DMS53 (cell line): Measurements from ENCODE around the gene MANSC4.
"Not testable (repeated sequence)": the region's sequence is repeated elsewhere in the genome, so short reads cannot be mapped to it uniquely, and the experiment has no call there.

Experiments used
- DNase-seq: peaks from one replicate; lab custom pipeline; 2025; lab: John Stamatoyannopoulos, UW

Gene MANSC4

DNA sequence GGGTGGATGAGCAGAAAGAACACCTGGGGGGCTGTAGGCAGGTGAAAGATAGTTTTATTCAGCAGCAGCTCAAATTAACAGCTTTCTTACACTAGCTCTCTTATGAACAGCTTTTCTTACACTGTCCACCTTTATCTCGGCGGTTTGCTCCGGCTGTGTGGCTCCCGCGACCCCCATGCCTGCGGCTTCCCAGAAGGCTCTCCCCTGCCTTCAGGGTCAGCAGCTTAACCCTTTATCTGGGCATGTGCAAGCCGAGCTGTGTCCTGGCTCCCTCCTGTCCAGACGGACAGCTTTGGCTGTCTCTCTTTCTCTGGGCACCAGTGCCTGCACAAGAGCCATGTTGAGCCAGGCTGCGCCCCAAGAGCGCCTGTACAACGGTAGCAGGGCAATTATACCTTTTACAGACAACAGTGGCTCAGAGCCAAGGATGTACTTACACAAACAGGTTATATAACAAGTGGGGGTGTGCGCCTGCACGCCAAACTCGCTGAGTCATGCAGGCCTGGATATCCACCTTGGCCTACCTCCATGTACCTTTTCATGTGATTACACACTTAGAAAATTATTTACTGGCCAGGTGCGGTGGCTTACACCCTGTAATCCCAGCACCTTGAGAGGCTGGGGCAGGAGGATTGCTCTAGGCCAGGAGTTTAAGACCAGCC is 28.5 kb downstream of the MANSC4 start:
- DNase-seq: peak; percentile 100

DNA sequence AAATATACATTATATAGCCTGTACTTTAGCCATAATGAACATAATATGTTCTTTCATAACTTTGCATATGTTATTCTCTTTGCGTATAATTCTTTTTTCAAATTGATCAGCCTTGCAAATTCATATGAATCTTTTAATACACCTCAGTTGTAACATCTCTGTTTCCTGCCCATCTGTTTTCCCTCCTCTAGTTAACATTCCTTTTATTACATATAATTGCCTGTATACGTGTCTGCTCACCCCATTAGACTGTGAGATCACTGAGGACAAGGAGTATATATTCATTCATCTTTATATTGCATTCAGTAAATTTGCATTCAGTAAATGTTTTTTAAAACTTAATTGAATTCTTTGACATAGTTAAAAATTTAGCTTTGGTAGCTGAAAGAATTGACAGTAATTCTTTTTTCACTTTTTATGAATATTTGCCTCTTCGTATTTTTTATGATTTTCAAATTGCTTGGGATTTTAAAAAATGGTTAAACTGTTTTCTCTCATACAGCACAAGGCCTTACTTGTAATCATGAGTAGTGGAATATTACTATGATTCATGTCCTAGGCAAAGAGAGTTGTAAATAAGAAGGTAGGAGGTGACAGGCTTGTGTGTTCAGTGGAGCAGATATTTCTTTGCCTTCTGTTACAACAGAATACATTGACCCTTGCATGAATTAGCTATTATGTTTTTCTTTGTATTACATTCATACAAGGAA is 32.8 kb downstream of the MANSC4 start:
- DNase-seq: peak; percentile 67

DNA sequence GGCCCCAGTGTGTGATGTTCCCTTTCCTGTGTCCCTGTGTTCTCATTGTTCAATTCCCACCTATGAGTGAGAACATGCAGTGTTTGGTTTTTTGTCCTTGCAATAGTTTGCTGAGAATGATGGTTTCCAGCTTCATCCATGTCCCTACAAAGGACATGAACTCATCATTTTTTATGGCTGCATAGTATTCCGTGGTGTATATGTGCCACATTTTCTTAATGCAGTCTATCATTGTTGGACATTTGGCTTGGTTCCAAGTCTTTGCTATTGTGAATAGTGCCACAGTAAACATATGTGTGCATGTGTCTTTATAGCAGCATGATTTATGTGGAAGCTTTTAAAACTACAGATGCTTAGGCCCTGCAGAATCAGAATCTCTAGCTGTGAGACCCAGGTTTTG is 34.3 kb downstream of the MANSC4 start:
- not testable (repeated sequence) for DNase-seq

DNA sequence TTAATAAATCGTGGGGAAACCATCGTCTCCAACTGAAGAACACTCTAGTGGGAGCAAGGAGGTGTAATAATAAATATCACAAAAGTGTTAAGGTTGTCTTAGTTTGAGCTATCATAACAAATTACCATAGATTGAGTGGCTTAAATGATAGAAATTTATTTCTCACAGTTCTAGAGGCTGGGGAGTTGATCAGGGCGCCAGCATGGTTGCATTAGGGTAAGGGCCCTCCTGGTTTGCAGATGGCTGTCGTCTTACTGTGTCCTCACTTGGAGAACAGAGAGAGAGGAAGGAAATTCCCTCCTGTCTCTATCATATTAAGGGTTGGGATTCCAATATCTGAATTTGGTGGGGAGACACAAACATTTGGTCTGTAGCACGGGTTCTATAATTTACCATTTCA is 36.4 kb downstream of the MANSC4 start:
- no peak for DNase-seq

DNA sequence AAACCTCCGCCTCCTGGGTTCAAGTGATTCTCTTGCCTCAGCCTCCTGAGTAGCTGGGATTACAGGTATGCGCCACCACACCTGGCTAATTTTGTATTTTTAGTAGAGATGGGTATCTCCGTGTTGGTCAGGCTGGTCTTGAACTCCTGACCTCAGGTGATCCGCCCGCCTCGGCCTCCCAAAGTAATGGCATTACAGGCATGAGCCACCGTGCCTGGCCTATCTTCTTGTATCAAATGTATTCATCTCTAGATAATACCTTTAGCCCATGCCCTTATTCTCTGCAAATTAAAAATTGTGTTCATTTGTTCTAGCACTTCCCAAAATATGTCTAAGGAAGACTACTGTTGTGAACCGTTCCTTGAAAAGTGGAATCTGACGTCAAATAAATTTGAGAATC is 45.7 kb downstream of the MANSC4 start:
- DNase-seq: not testable (repeated sequence)

DNA sequence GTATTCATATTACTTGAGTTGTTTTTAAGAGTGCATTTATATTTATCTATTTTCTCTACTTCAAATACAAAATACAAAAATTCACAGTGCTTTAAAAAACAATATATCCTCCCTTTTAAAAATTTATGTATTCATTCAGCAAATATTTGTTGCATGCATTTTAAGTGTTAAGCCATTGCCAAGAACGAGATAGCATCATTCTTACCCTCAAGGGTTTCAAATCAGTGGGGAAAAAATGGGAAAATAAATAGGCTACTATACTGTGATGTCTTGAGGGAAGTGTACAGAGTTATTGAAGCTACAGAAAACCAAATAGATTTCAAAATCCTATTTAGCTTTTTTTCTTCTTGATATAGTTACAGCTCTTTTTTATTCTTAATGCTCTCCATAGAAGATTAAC is 46.2 kb downstream of the MANSC4 start:
- DNase-seq: no peak

DNA sequence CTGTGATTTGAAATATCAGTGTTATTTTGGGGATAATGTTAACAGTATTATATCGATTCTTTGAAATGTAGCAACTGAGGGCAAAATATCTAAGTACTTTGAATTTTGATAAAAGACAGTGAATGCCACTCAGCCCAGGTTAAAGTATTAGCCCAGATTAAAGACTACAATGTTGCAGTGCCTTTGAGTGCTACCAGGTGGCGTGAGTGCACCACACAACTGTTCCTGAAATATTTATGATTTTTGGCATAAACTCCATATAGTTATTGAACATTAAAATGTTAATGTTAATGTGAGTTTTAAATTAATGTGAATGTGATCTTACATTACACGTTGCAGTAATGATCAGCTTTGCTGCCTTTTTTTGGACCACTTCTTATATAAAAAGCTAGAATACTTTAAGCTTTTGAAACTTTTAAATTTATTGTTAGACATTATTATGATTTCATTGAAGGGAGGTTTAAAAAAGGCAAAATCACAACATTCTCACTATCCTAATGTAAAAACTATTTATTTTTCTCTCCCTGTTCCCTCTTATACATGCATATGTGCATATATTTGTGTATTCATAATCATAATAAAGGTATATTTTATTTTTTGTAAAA is 46.9 kb downstream of the MANSC4 start:
- peak; percentile 82 for DNase-seq

DNA sequence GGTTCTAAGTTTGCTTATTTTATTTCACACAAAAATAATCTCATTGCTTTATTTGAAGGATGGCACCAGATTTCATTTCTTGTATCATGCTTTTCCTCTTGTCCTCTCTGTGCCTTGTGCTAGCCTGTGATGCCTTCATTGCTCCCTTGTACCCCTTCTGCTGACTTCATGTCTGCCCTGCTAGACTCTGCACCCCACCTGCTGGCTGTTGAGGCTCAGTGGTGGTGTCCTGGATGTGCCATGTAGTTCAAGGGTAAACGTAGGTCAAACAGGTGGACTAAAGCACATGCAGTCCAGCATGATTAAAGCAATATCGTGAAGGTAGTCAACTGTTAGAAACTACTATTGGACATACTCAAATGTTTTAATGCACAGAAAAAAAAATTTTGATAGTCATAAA is 47.8 kb downstream of the MANSC4 start:
- peak; percentile 70 for DNase-seq

DNA sequence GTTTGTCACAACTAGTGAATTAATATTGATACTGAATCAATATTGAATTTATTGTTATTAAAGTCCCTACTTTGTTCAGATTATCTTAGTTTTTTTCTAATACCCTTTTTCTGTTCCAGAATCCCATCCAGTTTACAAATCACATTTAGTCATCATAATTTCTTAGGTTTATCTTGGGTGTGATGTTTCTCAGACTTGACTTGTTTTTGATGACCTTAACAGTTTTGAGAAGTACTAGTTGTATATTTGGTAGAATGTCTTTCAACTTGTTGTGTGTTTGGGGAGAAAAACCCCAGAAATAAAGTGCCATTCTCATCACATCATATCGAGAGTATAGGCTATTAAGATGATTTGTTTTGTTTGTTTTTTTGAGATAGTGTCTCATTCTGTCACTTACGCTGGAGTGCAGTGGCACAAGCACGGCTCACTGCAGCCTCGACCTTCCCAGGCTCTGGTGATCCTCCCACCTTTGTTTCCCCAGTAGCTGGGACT is 49.9 kb downstream of the MANSC4 start:
- DNase-seq: no peak

DNA sequence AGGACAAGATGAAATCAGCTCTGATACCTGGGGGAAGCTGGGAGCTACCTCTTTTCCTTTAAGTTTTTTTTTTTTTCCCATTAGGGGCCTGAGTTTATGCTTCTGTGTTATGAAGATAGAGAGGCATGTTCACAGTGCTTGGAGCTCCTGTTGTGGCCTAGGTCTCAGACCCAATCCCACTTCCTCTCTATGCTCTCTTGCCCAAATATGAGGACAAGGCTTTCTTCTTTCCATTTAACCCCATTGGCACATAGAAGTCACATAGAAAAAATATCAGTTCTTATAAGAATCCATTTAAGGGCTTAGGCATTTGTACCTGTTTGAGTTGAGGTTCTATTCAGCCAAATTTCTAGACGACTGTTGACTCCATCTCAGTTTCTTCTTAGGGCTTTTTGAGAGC is 56.8 kb downstream of the MANSC4 start:
- DNase-seq: no peak
